NCI-H748 (cell line): ENCODE measurements around the gene CCDC14.
A peak's percentile ranks its signal among the peaks of the same experiment; 100 is the strongest.
"Not testable (repeated sequence)": the region's sequence is repeated elsewhere in the genome, so short reads cannot be mapped to it uniquely, and the experiment has no call there.

Experiments
- DNase-seq: peaks from one replicate; lab custom pipeline; 2025; ENCODE audit not compliant: unreplicated experiment; lab: John Stamatoyannopoulos, UW

The CCDC14 gene

GRCh38 chr3:123914829-123915228, 46.2 kb downstream of the CCDC14 start:
- DNase-seq = no peak

GRCh38 chr3:123909785-123910184, 51.2 kb downstream of the CCDC14 start:
- DNase-seq = no peak

- DNase-seq = peak; percentile 5
Measured at GRCh38 chr3:123907720-123908119, 53.3 kb downstream of the CCDC14 start.

GRCh38 chr3:123899300-123899865, 61.6 kb downstream of the CCDC14 start:
- DNase-seq = no peak

- no peak for DNase-seq
Measured at GRCh38 chr3:123893012-123893411, 68.0 kb downstream of the CCDC14 start.

- DNase-seq = no peak
Measured at GRCh38 chr3:123892195-123892594, 68.8 kb downstream of the CCDC14 start.

GRCh38 chr3:123890991-123891390, 70.0 kb downstream of the CCDC14 start:
- not testable (repeated sequence) for DNase-seq

GRCh38 chr3:123890162-123890561, 70.9 kb downstream of the CCDC14 start:
- DNase-seq = not testable (repeated sequence)

GRCh38 chr3:123884993-123885392, 76.0 kb downstream of the CCDC14 start:
- no peak for DNase-seq

- peak; percentile 93 for DNase-seq
Measured at GRCh38 chr3:123884203-123884831, 76.7 kb downstream of the CCDC14 start, which contains the start of gene MYLK. Gene MYLK (minus strand): TSS chr3:123884332. CDS start chr3:123793841, 90,491 bp downstream.

GRCh38 chr3:123883701-123884202, 77.3 kb downstream of the CCDC14 start:
- DNase-seq = peak; percentile 23

- DNase-seq = peak; percentile 52
Measured at GRCh38 chr3:123883111-123883510, 77.9 kb downstream of the CCDC14 start.

- peak; percentile 25 for DNase-seq
Measured at GRCh38 chr3:123881771-123882170, 79.3 kb downstream of the CCDC14 start.

GRCh38 chr3:123880998-123881561, 79.9 kb downstream of the CCDC14 start:
- peak; percentile 38 for DNase-seq

GRCh38 chr3:123878807-123879206, 82.2 kb downstream of the CCDC14 start:
- no peak for DNase-seq

- no peak for DNase-seq
Measured at GRCh38 chr3:123877965-123878364, 83.1 kb downstream of the CCDC14 start.

GRCh38 chr3:123877466-123877865, 83.6 kb downstream of the CCDC14 start:
- DNase-seq = no peak

- DNase-seq = no peak
Measured at GRCh38 chr3:123876858-123877257, 84.2 kb downstream of the CCDC14 start.

GRCh38 chr3:123872621-123873020, 88.4 kb downstream of the CCDC14 start:
- DNase-seq = no peak

- DNase-seq = peak; percentile 37
Measured at GRCh38 chr3:123871946-123872345, 89.1 kb downstream of the CCDC14 start.

GRCh38 chr3:123870033-123870432, 91.0 kb downstream of the CCDC14 start:
- no peak for DNase-seq

GRCh38 chr3:123869165-123869564, 91.9 kb downstream of the CCDC14 start:
- DNase-seq = no peak
